Esophagus squamous epithelium (tissue), 5 donors: ENCODE data around the gene CST8. TPM values are rescaled to one million over a fixed set of nuclear protein-coding genes. Genes with fewer than 3 reads are reported as not detected.

Experiments
- DNase-seq: peaks from one replicate; lab custom pipeline; 2025; lab: John Stamatoyannopoulos, UW
- H3K27ac ChIP-seq, 4 donors: fragments of 200-600 bp; sonication (generic); one replicate each; pipeline ENCODE4 v1.5.1; 2016 to 2019; ENCODE audit warnings: mild to moderate bottlenecking in 1 of 4
- H3K27me3 ChIP-seq, 4 donors: fragments of 200-600 bp; sonication (generic); 1 replicate in 3 of 4; 2 replicates in 1 of 4; pipeline versions ENCODE4 v1.5.1 to v1.6.0; 2017 to 2021; ENCODE audit warnings: antibody characterized with exemption in 1 of 4
- H3K36me3 ChIP-seq, 3 donors: fragments of 200-600 bp; sonication (generic); one replicate each; pipeline ENCODE4 v1.5.1; 2016 to 2019
- H3K4me1 ChIP-seq, 3 donors: fragments of 200-600 bp; sonication (generic); one replicate each; pipeline ENCODE4 v1.5.1; 2017 to 2019
- H3K4me3 ChIP-seq, 4 donors: fragments of 200-600 bp; sonication (generic); 1 replicate in 3 of 4; 2 replicates in 1 of 4; pipeline ENCODE4 v1.5.1; 2016 to 2019; ENCODE audit warnings: mild to moderate bottlenecking in 2 of 4, moderate library complexity in 1 of 4
- H3K9me3 ChIP-seq, 3 donors: fragments of 200-600 bp; sonication (generic); one replicate each; pipeline ENCODE4 v1.5.1; 2016 to 2019
- CTCF ChIP-seq, 6 experiments: fragments of 450-650 bp in 4 of 6; fragments of 200-600 bp in 2 of 6; sonication (generic) in 2 of 6; IDR thresholded peaks; one replicate each; pipeline ENCODE4 v1.5.1; 2016 to 2019; ENCODE audit warnings: antibody characterized with exemption in 6 of 6, mild to moderate bottlenecking in 4 of 6, moderate library complexity in 4 of 6
- POLR2A ChIP-seq, 4 donors: fragments of 450-650 bp; IDR thresholded peaks; one replicate each; pipeline ENCODE4 v1.6.1; 2017; ENCODE audit warnings: antibody characterized with exemption in 4 of 4, mild to moderate bottlenecking in 4 of 4, moderate library complexity in 3 of 4
- WGBS, 2 donors: methylation state at CpG; one replicate each; pipeline ENCODE4 v1.1.5; 2018; 5-methylcytosine and 5-hydroxymethylcytosine counted together
- intact Hi-C: fragments of 100-400 bp; cut with DNase I; formaldehyde crosslinking; loops from one replicate; pipeline ENCODE4 v1.15.0; 2022
- small RNA-seq, 4 donors: library from RNA; depleted of rRNA; stranded (forward); fragments of <200 nt; gene quantifications; one replicate each; pipeline ENCODE3, GENCODE V24; 2016
- total RNA-seq, 4 donors: library from RNA; depleted of rRNA; stranded (reverse); fragments of >200 nt; gene quantifications; one replicate each; pipeline ENCODE4 v1.1.0, GENCODE V29; 2016
- donor health status: DM: yes; HTN: yes; CAD: no.

Gene CST8
- total RNA-seq, 4 donors from 2014 or later = not detected

- intact Hi-C loops = no loop called here
- H3K27me3 ChIP-seq = no peaks in the 10 kb centered on the region
- no peaks in the 10 kb centered on the region for H3K36me3 ChIP-seq
- DNase-seq = no peak
- no peak overlapping the region for H3K27ac ChIP-seq
- no peaks in the 10 kb centered on the region for H3K9me3 ChIP-seq
- peaks cover 0 to 4% (median 0%) of the 10 kb centered on the region in 3 donors for H3K4me1 ChIP-seq
- 89 to 96% methylated on average over 2 of the region's 2 CpGs for WGBS, 2 donors
- TF ChIP-seq POLR2A (IDR thresholded peaks at IDR 0.05) = no peak
- H3K4me3 ChIP-seq = no peak overlapping the region
These were observed 50.9 kb downstream of the CST8 start for GRCh38 chr20:23541776-23542175.

- H3K9me3 ChIP-seq = no peaks in the 10 kb centered on the region
- no peak overlapping the region for H3K27ac ChIP-seq
- no peak for TF ChIP-seq CTCF (IDR thresholded peaks at IDR 0.05)
- no peak for TF ChIP-seq POLR2A (IDR thresholded peaks at IDR 0.05)
- H3K4me3 ChIP-seq = no peak overlapping the region
- peaks cover 0 to 4% (median 0%) of the 10 kb centered on the region in 3 donors for H3K4me1 ChIP-seq
- no peaks in the 10 kb centered on the region for H3K36me3 ChIP-seq
- WGBS, 2 donors = 43 to 50% methylated on average over 5 of the region's 5 CpGs
- intact Hi-C loops = no loop called here
- no peak for DNase-seq
- H3K27me3 ChIP-seq = no peaks in the 10 kb centered on the region
These were observed 51.9 kb downstream of the CST8 start for GRCh38 chr20:23542801-23543200.

- Histone ChIP-seq H3K4me1 (peaks cover 0 to 4% (median 0%) of the 10 kb centered on the region in 3 donors), H3K36me3 (no peaks in the 10 kb centered on the region), H3K27me3 (peaks cover 0 to 4% (median 0%) of the 10 kb centered on the region in 4 donors), H3K4me3 (no peak overlapping the region), H3K9me3 (no peaks in the 10 kb centered on the region), H3K27ac (no peak overlapping the region)
- intact Hi-C loops = no loop called here
- WGBS, 2 donors = 91 to 98% methylated on average over 5 to 6 of the region's 6 CpGs
- DNase-seq = no peak
- TF ChIP-seq POLR2A (IDR thresholded peaks at IDR 0.05) (no peak), CTCF (IDR thresholded peaks at IDR 0.05) (no peak)
These were observed 53.2 kb downstream of the CST8 start for GRCh38 chr20:23544133-23544532.

Small RNAs within 50 kb of the gene (small RNA-seq; reads per million reads assigned to genes)
- 0 reads per million in 4 donors for gene RF00019

Other genes with a start within 250 kb of the CST8 start
- gene NXT1, start 140.3 kb upstream of the CST8 start, total RNA-seq = 10 to 100 TPM; 21.3 to 43.0 (median 38.0) TPM
- gene GZF1, start 128.9 kb upstream of the CST8 start, total RNA-seq = 10 to 100 TPM in 1 of 4 donors, 1 to 10 TPM in 3; 3.4 to 11.8 (median 5.1) TPM
- gene NAPB, start 69.6 kb upstream of the CST8 start, total RNA-seq = 10 to 100 TPM in 1 of 4 donors, 1 to 10 TPM in 3; 7.7 to 16.0 (median 8.7) TPM
- gene CSTL1, start 51.4 kb upstream of the CST8 start, total RNA-seq = not detected
- not detected for gene CST11, start 38.2 kb upstream of the CST8 start, total RNA-seq
- not detected for gene CST9L, start 77.4 kb downstream of the CST8 start, total RNA-seq
- gene CST9, start 114.8 kb downstream of the CST8 start, total RNA-seq = not detected
- 100 to 1,000 TPM; 323 to 899 (median 600) TPM for gene CST3, start 146.8 kb downstream of the CST8 start, total RNA-seq
- not detected for gene CST4, start 197.9 kb downstream of the CST8 start, total RNA-seq